Stimulated activated CD8-positive, alpha-beta memory T cell treated with anti-CD3 and anti-CD28 coated beads, Interleukin-4, amount 100 ng/mL, for 24 hours (primary cell): ENCODE data around the gene GNAT2.

Source experiments
- DNase-seq: peaks from one replicate; pipeline ENCODE4 v3.0.0-alpha.2; 2020; ENCODE audit warnings: low read depth

The GNAT2 gene

DNA sequence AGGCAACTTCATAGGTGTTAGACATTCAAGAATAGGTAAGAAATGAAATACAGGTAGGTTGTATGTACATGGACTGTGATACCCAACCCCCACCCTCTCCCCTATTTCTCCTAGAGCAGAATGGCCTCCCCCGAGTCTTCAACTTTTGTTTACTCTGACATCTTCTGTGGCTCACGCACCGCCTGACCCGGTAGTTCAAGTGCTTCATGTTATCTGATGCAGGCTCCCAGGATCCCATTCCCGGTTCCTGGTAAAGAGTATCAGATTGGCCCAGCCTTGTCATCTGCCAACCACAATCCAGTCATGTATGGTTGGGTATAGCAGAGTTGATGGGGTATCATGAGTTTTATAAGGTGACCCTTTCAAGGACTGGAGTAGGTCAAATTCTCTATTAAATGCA is 61.9 kb downstream of the GNAT2 start:
- no peak for DNase-seq

- DNase-seq = no peak
Observed at GRCh38 chr1:109556563-109556962, 62.9 kb downstream of the GNAT2 start.
